Activated naive CD4-positive, alpha-beta T cell treated with anti-CD3 and anti-CD28 coated beads, Interleukin-2, amount 50 U/mL, for 16 hours (primary cell): Measurements from ENCODE around the gene ABCA1.
"Not testable (repeated sequence)": the region's sequence is repeated elsewhere in the genome, so short reads cannot be mapped to it uniquely, and the experiment has no call there.

Experiments
- DNase-seq: peaks from one replicate; pipeline ENCODE4 v3.0.0-alpha.2; 2020

Gene ABCA1

GRCh38 chr9:104905153-104905901 is 22.6 kb downstream of the ABCA1 start:
- no peak for DNase-seq

- no peak for DNase-seq
Observed at GRCh38 chr9:104903609-104904008, 24.3 kb downstream of the ABCA1 start.

- no peak for DNase-seq
Observed at GRCh38 chr9:104900871-104901270, 27.1 kb downstream of the ABCA1 start.

- no peak for DNase-seq
Observed at GRCh38 chr9:104900324-104900723, 27.6 kb downstream of the ABCA1 start.

GRCh38 chr9:104899759-104900247 is 28.2 kb downstream of the ABCA1 start:
- no peak for DNase-seq

GRCh38 chr9:104898376-104898775 is 29.6 kb downstream of the ABCA1 start:
- DNase-seq: not testable (repeated sequence)

GRCh38 chr9:104896131-104896530 is 31.8 kb downstream of the ABCA1 start:
- no peak for DNase-seq

GRCh38 chr9:104895572-104895971 is 32.4 kb downstream of the ABCA1 start:
- DNase-seq: no peak

GRCh38 chr9:104892701-104893100 is 35.3 kb downstream of the ABCA1 start:
- no peak for DNase-seq

- no peak for DNase-seq
Observed at GRCh38 chr9:104890433-104890770, 37.6 kb downstream of the ABCA1 start.

- DNase-seq: no peak
Observed at GRCh38 chr9:104885818-104886709, 41.9 kb downstream of the ABCA1 start.

GRCh38 chr9:104883169-104883568 is 44.8 kb downstream of the ABCA1 start:
- no peak for DNase-seq

- no peak for DNase-seq
Observed at GRCh38 chr9:104882566-104882965, 45.4 kb downstream of the ABCA1 start.

GRCh38 chr9:104882086-104882485 is 45.9 kb downstream of the ABCA1 start:
- DNase-seq: no peak

GRCh38 chr9:104879555-104880309 is 48.2 kb downstream of the ABCA1 start:
- no peak for DNase-seq

- no peak for DNase-seq
Observed at GRCh38 chr9:104876587-104876986, 51.4 kb downstream of the ABCA1 start.

GRCh38 chr9:104875897-104876296 is 52.1 kb downstream of the ABCA1 start:
- no peak for DNase-seq

- no peak for DNase-seq
Observed at GRCh38 chr9:104875320-104875719, 52.6 kb downstream of the ABCA1 start.

- no peak for DNase-seq
Observed at GRCh38 chr9:104873489-104873850, 54.5 kb downstream of the ABCA1 start.

GRCh38 chr9:104872656-104873488 is 55.1 kb downstream of the ABCA1 start:
- DNase-seq: no peak

GRCh38 chr9:104871961-104872527 is 55.9 kb downstream of the ABCA1 start:
- no peak for DNase-seq

GRCh38 chr9:104869811-104870210 is 58.1 kb downstream of the ABCA1 start:
- DNase-seq: no peak
